MM.1S (cell line): ENCODE data around the gene PRKAR1B.

ENCODE experiments used
- DNase-seq: peaks from one replicate; pipeline ENCODE4 v3.0.0-alpha.2; 2015
- H2AFZ ChIP-seq: fragments of 300-600 bp; sonication (generic); 2 replicates; pipeline ENCODE4 v1.6.0; 2016; ENCODE audit warnings: antibody characterized with exemption, low read length
- H3F3A ChIP-seq: fragments of 300-600 bp; sonication (generic); 2 replicates; pipeline ENCODE4 v1.6.1; 2016; ENCODE audit warnings: mild to moderate bottlenecking, antibody characterized with exemption, low read length, moderate library complexity, mixed read lengths; ENCODE audit not compliant: insufficient read depth
- H3K27ac ChIP-seq: fragments of 300-600 bp; sonication (generic); 2 replicates; pipeline ENCODE4 v1.5.1; 2016; ENCODE audit warnings: mild to moderate bottlenecking, low read length
- H3K27me3 ChIP-seq: fragments of 300-600 bp; sonication (generic); replicated peaks from 2 replicates; pipeline ENCODE4 v1.6.0; 2016; ENCODE audit warnings: low read length; ENCODE audit not compliant: insufficient read depth
- H3K36me3 ChIP-seq: fragments of 300-600 bp; sonication (generic); replicated peaks from 2 replicates; pipeline ENCODE4 v1.6.1; 2016; ENCODE audit warnings: mild to moderate bottlenecking, low read length, mixed read lengths; ENCODE audit not compliant: insufficient read depth
- H3K4me1 ChIP-seq: fragments of 300-600 bp; sonication (generic); 2 replicates; pipeline ENCODE4 v1.6.1; 2016; ENCODE audit warnings: low read length, mixed read lengths
- H3K4me2 ChIP-seq: fragments of 300-600 bp; sonication (generic); 2 replicates; pipeline ENCODE4 v1.6.0; 2016; ENCODE audit warnings: low read depth, low read length
- H3K4me3 ChIP-seq: fragments of 300-600 bp; sonication (generic); 2 replicates; pipeline ENCODE4 v1.5.1; 2016; ENCODE audit warnings: low read length, mixed read lengths
- H3K79me2 ChIP-seq: fragments of 300-600 bp; sonication (generic); 2 replicates; pipeline ENCODE4 v1.6.1; 2016; ENCODE audit warnings: mixed run types, low read length, mixed read lengths
- H3K9ac ChIP-seq: fragments of 300-600 bp; sonication (generic); 2 replicates; pipeline ENCODE4 v1.6.1; 2016; ENCODE audit warnings: low read length, mixed read lengths
- H3K9me2 ChIP-seq: fragments of 300-600 bp; sonication (generic); replicated peaks from 2 replicates; pipeline ENCODE4 v1.6.1; 2016; ENCODE audit warnings: mild to moderate bottlenecking, low read length, mixed read lengths; ENCODE audit not compliant: insufficient read depth
- H3K9me3 ChIP-seq: fragments of 300-600 bp; sonication (generic); replicated peaks from 2 replicates; pipeline ENCODE4 v1.6.1; 2016; ENCODE audit warnings: mild to moderate bottlenecking, low read length, mixed read lengths; ENCODE audit not compliant: insufficient read depth
- H4K20me1 ChIP-seq: fragments of 300-600 bp; sonication (generic); 2 replicates; pipeline ENCODE4 v1.6.1; 2016; ENCODE audit warnings: mild to moderate bottlenecking, low read length, moderate library complexity, mixed read lengths; ENCODE audit not compliant: insufficient read depth
- CTCF ChIP-seq: fragments of 300-600 bp; sonication (generic); IDR thresholded peaks from 2 replicates; pipeline ENCODE4 v1.5.1; 2016; ENCODE audit warnings: antibody characterized with exemption, low read length, mixed read lengths
- EZH2 ChIP-seq: fragments of 300-600 bp; sonication (generic); optimal IDR thresholded peaks from 2 replicates; pipeline ENCODE3; 2017; ENCODE audit warnings: low read depth, mild to moderate bottlenecking, antibody characterized with exemption, low read length, mixed read lengths
- EZH2phosphoT487 ChIP-seq: fragments of 300-600 bp; sonication (generic); IDR thresholded peaks from 2 replicates; pipeline ENCODE4 v1.6.1; 2018; ENCODE audit warnings: antibody characterized with exemption, low read length

PRKAR1B gene

GRCh38 chr7:586494-586893 is 140.6 kb downstream of the PRKAR1B start:
- Histone ChIP-seq H4K20me1 (no peaks in the 10 kb centered on the region), H3K27ac (no peak overlapping the region), H3K4me3 (no peak overlapping the region), H3F3A (no peaks in the 10 kb centered on the region), H2AFZ (no peak overlapping the region), H3K36me3 (no peaks in the 10 kb centered on the region), H3K9me3 (no peaks in the 10 kb centered on the region), H3K9me2 (no peaks in the 10 kb centered on the region), H3K9ac (no peak overlapping the region), H3K4me2 (no peak overlapping the region), H3K79me2 (no peaks in the 10 kb centered on the region), H3K4me1 (no peaks in the 10 kb centered on the region), H3K27me3 (no peaks in the 10 kb centered on the region)
- TF ChIP-seq CTCF (no peak), EZH2 (no peak), EZH2phosphoT487 (no peak)
- no peak for DNase-seq

GRCh38 chr7:585873-586272 is 141.2 kb downstream of the PRKAR1B start:
- Histone ChIP-seq H3K4me3 (no peak overlapping the region), H3K9ac (no peak overlapping the region), H3K36me3 (no peaks in the 10 kb centered on the region), H3K27ac (no peak overlapping the region), H3K9me3 (no peaks in the 10 kb centered on the region), H3K9me2 (no peaks in the 10 kb centered on the region), H4K20me1 (no peaks in the 10 kb centered on the region), H2AFZ (no peak overlapping the region), H3K79me2 (no peaks in the 10 kb centered on the region), H3K4me1 (no peaks in the 10 kb centered on the region), H3K4me2 (no peak overlapping the region), H3K27me3 (no peaks in the 10 kb centered on the region), H3F3A (no peaks in the 10 kb centered on the region)
- TF ChIP-seq EZH2phosphoT487 (no peak), CTCF (no peak), EZH2 (no peak)
- DNase-seq: no peak

GRCh38 chr7:585229-585711 is 141.8 kb downstream of the PRKAR1B start:
- Histone ChIP-seq H3K4me2 (no peak overlapping the region), H4K20me1 (no peaks in the 10 kb centered on the region), H3K27me3 (no peaks in the 10 kb centered on the region), H3K4me1 (no peaks in the 10 kb centered on the region), H3K9ac (no peak overlapping the region), H2AFZ (no peak overlapping the region), H3K36me3 (no peaks in the 10 kb centered on the region), H3F3A (no peaks in the 10 kb centered on the region), H3K79me2 (no peaks in the 10 kb centered on the region), H3K9me2 (no peaks in the 10 kb centered on the region), H3K4me3 (no peak overlapping the region), H3K27ac (no peak overlapping the region), H3K9me3 (no peaks in the 10 kb centered on the region)
- no peak for DNase-seq
- TF ChIP-seq EZH2phosphoT487: no peak
- no peak for TF ChIP-seq CTCF
- no peak for TF ChIP-seq EZH2
